Measurements from ENCODE around the gene FBLN2. TPM values are rescaled to one million over a fixed set of nuclear protein-coding genes. Genes with fewer than 3 reads are reported as not detected.

FBLN2 gene
- total RNA-seq, 1 donor from 2014 or later = 67.5 TPM

GRCh38 chr3:13536832-13537231 is 12.1 kb upstream of the FBLN2 start:
- Mint-ChIP-seq H3K27ac (peak overlapping the region; percentile 28), H3K4me3 (no peak overlapping the region), H3K9me3 (peaks cover 3% of the 10 kb centered on the region), H3K4me1 (peaks cover 7% of the 10 kb centered on the region), H3K27me3 (ENCODE audit: low read depth) (no peaks in the 10 kb centered on the region), H3K36me3 (no peaks in the 10 kb centered on the region)
- TF ChIP-seq CTCF (IDR thresholded peaks at IDR 0.05; ENCODE audit: unreplicated experiment) = no peak
- no peak for DNase-seq (ENCODE audit: low spot score in 2 of 2, unreplicated experiment in 2 of 2)

GRCh38 chr3:13537244-13537908 is 11.5 kb upstream of the FBLN2 start:
- H3K4me3 Mint-ChIP-seq = no peak overlapping the region
- H3K27ac Mint-ChIP-seq = no peak overlapping the region
- no peak for DNase-seq (ENCODE audit: low spot score in 2 of 2, unreplicated experiment in 2 of 2)
- TF ChIP-seq CTCF (IDR thresholded peaks at IDR 0.05; ENCODE audit: unreplicated experiment) = no peak
- peaks cover 7% of the 10 kb centered on the region for H3K4me1 Mint-ChIP-seq
- H3K9me3 Mint-ChIP-seq = peaks cover 7% of the 10 kb centered on the region
- H3K27me3 Mint-ChIP-seq (ENCODE audit: low read depth) = no peaks in the 10 kb centered on the region
- H3K36me3 Mint-ChIP-seq = no peaks in the 10 kb centered on the region

- DNase-seq (ENCODE audit: low spot score in 2 of 2, unreplicated experiment in 2 of 2) = no peak
- no peak overlapping the region for H3K27ac Mint-ChIP-seq
- H3K36me3 Mint-ChIP-seq = no peaks in the 10 kb centered on the region
- H3K4me1 Mint-ChIP-seq = peaks cover 7% of the 10 kb centered on the region
- H3K27me3 Mint-ChIP-seq (ENCODE audit: low read depth) = no peaks in the 10 kb centered on the region
- TF ChIP-seq CTCF (IDR thresholded peaks at IDR 0.05; ENCODE audit: unreplicated experiment) = no peak
- H3K4me3 Mint-ChIP-seq = no peak overlapping the region
- H3K9me3 Mint-ChIP-seq = peaks cover 8% of the 10 kb centered on the region
Measured at GRCh38 chr3:13537909-13538296, 11.0 kb upstream of the FBLN2 start.

GRCh38 chr3:13538520-13539291 is 10.2 kb upstream of the FBLN2 start:
- H3K27ac Mint-ChIP-seq = no peak overlapping the region
- H3K27me3 Mint-ChIP-seq (ENCODE audit: low read depth) = no peaks in the 10 kb centered on the region
- no peak for DNase-seq (ENCODE audit: low spot score in 2 of 2, unreplicated experiment in 2 of 2)
- H3K4me3 Mint-ChIP-seq = no peak overlapping the region
- no peak for TF ChIP-seq CTCF (IDR thresholded peaks at IDR 0.05; ENCODE audit: unreplicated experiment)
- no peaks in the 10 kb centered on the region for H3K36me3 Mint-ChIP-seq
- H3K9me3 Mint-ChIP-seq = peaks cover 8% of the 10 kb centered on the region
- peaks cover 7% of the 10 kb centered on the region for H3K4me1 Mint-ChIP-seq

- no peak overlapping the region for H3K27ac Mint-ChIP-seq
Measured at GRCh38 chr3:13539292-13539638, 9.7 kb upstream of the FBLN2 start.

More at GRCh38 chr3:13539292-13539638, 9.7 kb upstream of the FBLN2 start:
- peaks cover 8% of the 10 kb centered on the region for H3K9me3 Mint-ChIP-seq
- H3K27me3 Mint-ChIP-seq (ENCODE audit: low read depth) = no peaks in the 10 kb centered on the region
- H3K4me3 Mint-ChIP-seq = no peak overlapping the region
- peaks cover 7% of the 10 kb centered on the region for H3K4me1 Mint-ChIP-seq
- no peak for DNase-seq (ENCODE audit: low spot score in 2 of 2, unreplicated experiment in 2 of 2)
- H3K36me3 Mint-ChIP-seq = no peaks in the 10 kb centered on the region
- TF ChIP-seq CTCF (IDR thresholded peaks at IDR 0.05; ENCODE audit: unreplicated experiment) = no peak
